WTC11 (cell line): ENCODE results near the gene EPHA6. TPM values are rescaled to one million over a fixed set of nuclear protein-coding genes. Genes with fewer than 3 reads are reported as not detected.

Experiments
- ATAC-seq: fragments of 200-7000 bp; cut with Tn5 transposase; 2 replicates; pipeline ENCODE4 v1.10.0; 2021; ENCODE audit warnings: mild to moderate bottlenecking, moderate library complexity
- CTCF ChIA-PET: fragments of 300-600 bp; sonication (Branson Sonifier 250); formaldehyde crosslinking; loops from one replicate; lab custom pipeline; 2021; ENCODE audit warnings: antibody characterized with exemption; lab: Charles Lee
- POLR2A ChIA-PET: fragments of 350-600 bp; sonication (Branson Sonifier 250); formaldehyde crosslinking; loops from one replicate; lab custom pipeline; 2021; ENCODE audit warnings: antibody characterized with exemption; lab: Charles Lee
- DNase-seq: peaks from one replicate; pipeline ENCODE4 v3.0.0; 2021; ENCODE audit warnings: low spot score
- H3K27ac Mint-ChIP-seq: 2 replicates; pipeline ENCODE4 v1.8.0; 2021; ENCODE audit warnings: mixed read lengths
- H3K27me3 Mint-ChIP-seq: 2 replicates; pipeline ENCODE4 v1.8.0; 2021; ENCODE audit warnings: low read depth, mild to moderate bottlenecking, moderate library complexity, mixed read lengths
- H3K36me3 Mint-ChIP-seq: 2 replicates; pipeline ENCODE4 v1.8.0; 2021; ENCODE audit warnings: mixed read lengths
- H3K4me1 Mint-ChIP-seq: 2 replicates; pipeline ENCODE4 v1.8.0; 2022; ENCODE audit warnings: mixed read lengths
- H3K4me3 Mint-ChIP-seq: 2 replicates; pipeline ENCODE4 v1.8.0; 2021; ENCODE audit warnings: mild to moderate bottlenecking, moderate library complexity, mixed read lengths
- H3K9me3 Mint-ChIP-seq: 2 replicates; pipeline ENCODE4 v1.8.0; 2021; ENCODE audit warnings: mixed read lengths
- CBFB ChIP-seq: sonication (generic); formaldehyde crosslinking; IDR thresholded peaks from 2 replicates; pipeline ENCODE4 v1.8.1; 2022; ENCODE audit warnings: mild to moderate bottlenecking, low read depth, missing genetic modification reagents
- CDX4 ChIP-seq: fragments of 250-450 bp; sonication (Bioruptor Pico); IDR thresholded peaks from 2 replicates; pipeline ENCODE4 v1.9.0; 2021; ENCODE audit warnings: moderate library complexity, mild to moderate bottlenecking, inconsistent platforms, borderline replicate concordance
- CREB1 ChIP-seq: sonication (generic); formaldehyde crosslinking; IDR thresholded peaks from 2 replicates; pipeline ENCODE4 v1.8.0; 2023; ENCODE audit warnings: mild to moderate bottlenecking, missing genetic modification reagents
- CREM ChIP-seq: sonication (generic); formaldehyde crosslinking; IDR thresholded peaks from 2 replicates; pipeline ENCODE4 v1.8.1; 2022; ENCODE audit warnings: mild to moderate bottlenecking, missing genetic modification reagents, moderate library complexity
- E2F1 ChIP-seq: sonication (generic); formaldehyde crosslinking; IDR thresholded peaks from 2 replicates; pipeline ENCODE4 v1.8.0; 2022; ENCODE audit warnings: mild to moderate bottlenecking, missing genetic modification reagents
- ELF4 ChIP-seq: sonication (generic); formaldehyde crosslinking; IDR thresholded peaks from 2 replicates; pipeline ENCODE4 v1.8.1; 2022; ENCODE audit warnings: low read depth, mild to moderate bottlenecking, moderate library complexity, missing genetic modification reagents
- EMX1 ChIP-seq: fragments of 250-450 bp; sonication (Bioruptor Pico); IDR thresholded peaks from 2 replicates; pipeline ENCODE4 v1.8.0; 2021; ENCODE audit warnings: mild to moderate bottlenecking
- ESRRA ChIP-seq: sonication (generic); formaldehyde crosslinking; IDR thresholded peaks from 2 replicates; pipeline ENCODE4 v1.8.1; 2022; ENCODE audit warnings: mild to moderate bottlenecking, missing genetic modification reagents, borderline replicate concordance
- ETV6 ChIP-seq: sonication (generic); formaldehyde crosslinking; IDR thresholded peaks from 2 replicates; pipeline ENCODE4 v1.8.1; 2022; ENCODE audit warnings: mild to moderate bottlenecking, missing genetic modification reagents
- FOXP4 ChIP-seq: sonication (generic); formaldehyde crosslinking; IDR thresholded peaks from 2 replicates; pipeline ENCODE4 v1.8.0; 2022; ENCODE audit warnings: mild to moderate bottlenecking, missing genetic modification reagents
- GRHL2 ChIP-seq: fragments of 250-450 bp; sonication (Bioruptor Pico); IDR thresholded peaks from 2 replicates; pipeline ENCODE4 v1.8.0; 2022; ENCODE audit warnings: mild to moderate bottlenecking, moderate library complexity; ENCODE audit not compliant: insufficient replicate concordance, severe bottlenecking
- HMGXB4 ChIP-seq: sonication (generic); formaldehyde crosslinking; IDR thresholded peaks from 2 replicates; pipeline ENCODE4 v1.8.1; 2023; ENCODE audit warnings: mild to moderate bottlenecking, moderate library complexity, missing genetic modification reagents
- IRF2 ChIP-seq: sonication (generic); formaldehyde crosslinking; IDR thresholded peaks from 2 replicates; pipeline ENCODE4 v1.8.0; 2022; ENCODE audit warnings: low read depth, missing genetic modification reagents, borderline replicate concordance
- MAX ChIP-seq: sonication (generic); formaldehyde crosslinking; IDR thresholded peaks from 2 replicates; pipeline ENCODE4 v1.8.0; 2022; ENCODE audit warnings: mild to moderate bottlenecking, missing genetic modification reagents
- MLX ChIP-seq: sonication (generic); formaldehyde crosslinking; IDR thresholded peaks from 2 replicates; pipeline ENCODE4 v1.8.1; 2023; ENCODE audit warnings: mild to moderate bottlenecking, missing genetic modification reagents, moderate library complexity
- NR1H2 ChIP-seq: sonication (generic); formaldehyde crosslinking; IDR thresholded peaks from 2 replicates; pipeline ENCODE4 v1.9.0; 2021; ENCODE audit warnings: mild to moderate bottlenecking, moderate library complexity, missing genetic modification reagents
- RELA ChIP-seq: sonication (generic); formaldehyde crosslinking; IDR thresholded peaks from 2 replicates; pipeline ENCODE4 v1.8.1; 2022; ENCODE audit warnings: missing genetic modification reagents, mild to moderate bottlenecking, borderline replicate concordance
- USF1 ChIP-seq: sonication (generic); formaldehyde crosslinking; IDR thresholded peaks from 2 replicates; pipeline ENCODE4 v1.8.0; 2022; ENCODE audit warnings: mild to moderate bottlenecking, missing genetic modification reagents
- USF2 ChIP-seq: sonication (generic); formaldehyde crosslinking; IDR thresholded peaks from 2 replicates; pipeline ENCODE4 v1.8.1; 2023; ENCODE audit warnings: mild to moderate bottlenecking, missing genetic modification reagents, moderate library complexity
- ZBTB43 ChIP-seq: sonication (generic); formaldehyde crosslinking; IDR thresholded peaks from 2 replicates; pipeline ENCODE4 v1.8.1; 2023; ENCODE audit warnings: mild to moderate bottlenecking, missing genetic modification reagents
- ZMAT4 ChIP-seq: fragments of 250-450 bp; sonication (Bioruptor Pico); IDR thresholded peaks from 2 replicates; pipeline ENCODE4 v1.9.0; 2021; ENCODE audit warnings: mild to moderate bottlenecking
- ZNF121 ChIP-seq: sonication (generic); formaldehyde crosslinking; IDR thresholded peaks from 2 replicates; pipeline ENCODE4 v1.8.0; 2023; ENCODE audit warnings: missing genetic modification reagents
- ZNF263 ChIP-seq: sonication (generic); formaldehyde crosslinking; IDR thresholded peaks from 2 replicates; pipeline ENCODE4 v1.8.1; 2022; ENCODE audit warnings: low read depth, mild to moderate bottlenecking, moderate library complexity, missing genetic modification reagents
- ZNF396 ChIP-seq: fragments of 250-450 bp; sonication (Bioruptor Pico); IDR thresholded peaks from 2 replicates; pipeline ENCODE4 v1.8.0; 2021; ENCODE audit warnings: mild to moderate bottlenecking, moderate library complexity, borderline replicate concordance
- ZNF671 ChIP-seq: fragments of 250-450 bp; sonication (Bioruptor Pico); IDR thresholded peaks from 2 replicates; pipeline ENCODE4 v1.8.0; 2021; ENCODE audit warnings: mild to moderate bottlenecking
- total RNA-seq: library from RNA; stranded (reverse); gene quantifications from 3 replicates; pipeline ENCODE4 v1.2.3, GENCODE V29; 2021

Gene EPHA6
- total RNA-seq, 1 experiment from 2014 or later = 2.1 TPM

- H3K27me3 Mint-ChIP-seq = no peaks in the 10 kb centered on the region
- H3K9me3 Mint-ChIP-seq = no peaks in the 10 kb centered on the region
- no peak for TF ChIP-seq ZNF671 (CRISPR knock-in tag)
- no peak for TF ChIP-seq MLX
- no peak for TF ChIP-seq ZMAT4
- no peak for TF ChIP-seq EMX1 (CRISPR knock-in tag)
- TF ChIP-seq FOXP4 (CRISPR knock-in tag) = no peak
- TF ChIP-seq CREB1 = no peak
- no peak for TF ChIP-seq IRF2 (CRISPR knock-in tag)
- no peak for TF ChIP-seq USF1 (CRISPR knock-in tag)
- TF ChIP-seq NR1H2 (CRISPR knock-in tag) = no peak
- no peak for TF ChIP-seq E2F1
- TF ChIP-seq MAX (CRISPR knock-in tag) = no peak
- TF ChIP-seq USF2 (CRISPR knock-in tag) = no peak
- no peak for TF ChIP-seq ZNF121 (CRISPR knock-in tag)
- TF ChIP-seq CDX4 = no peak
- TF ChIP-seq GRHL2 (CRISPR knock-in tag) = no peak
- no peak for TF ChIP-seq ZBTB43 (CRISPR knock-in tag)
- no peak for TF ChIP-seq RELA (CRISPR knock-in tag)
- no peak for TF ChIP-seq ESRRA (CRISPR knock-in tag)
- no peaks in the 10 kb centered on the region for H3K4me1 Mint-ChIP-seq
- ChIA-PET POLR2A (no interaction called here), CTCF (no interaction called here)
- H3K4me3 Mint-ChIP-seq = no peak overlapping the region
- no peaks in the 10 kb centered on the region for H3K36me3 Mint-ChIP-seq
- DNase-seq (no peak), ATAC-seq (no peak)
- H3K27ac Mint-ChIP-seq = no peak overlapping the region
These were observed 38.5 kb downstream of the EPHA6 start for GRCh38 chr3:96852849-96853248.

- no peak for ATAC-seq
- no peaks in the 10 kb centered on the region for H3K27me3 Mint-ChIP-seq
- CTCF ChIA-PET = no interaction called here
- POLR2A ChIA-PET = no interaction called here
- no peak overlapping the region for H3K4me3 Mint-ChIP-seq
- no peaks in the 10 kb centered on the region for H3K36me3 Mint-ChIP-seq
- DNase-seq = no peak
- no peaks in the 10 kb centered on the region for H3K4me1 Mint-ChIP-seq
- no peak overlapping the region for H3K27ac Mint-ChIP-seq
- H3K9me3 Mint-ChIP-seq = no peaks in the 10 kb centered on the region
- TF ChIP-seq CREM (CRISPR knock-in tag) (no peak), ZNF263 (CRISPR knock-in tag) (no peak), CBFB (no peak), ETV6 (CRISPR knock-in tag) (no peak), HMGXB4 (no peak), MAX (CRISPR knock-in tag) (no peak), ZNF396 (no peak), ELF4 (CRISPR knock-in tag) (no peak)
These were observed 46.5 kb downstream of the EPHA6 start for GRCh38 chr3:96860882-96861281.
